ENCODE measurements around the gene GAB4. TPM values are rescaled to one million over a fixed set of nuclear protein-coding genes. Genes with fewer than 3 reads are reported as not detected.
"Not testable (repeated sequence)": the region's sequence is repeated elsewhere in the genome, so short reads cannot be mapped to it uniquely, and the experiment has no call there.

GAB4 gene
- total RNA-seq, 1 donor from 2014 or later = not detected

DNA sequence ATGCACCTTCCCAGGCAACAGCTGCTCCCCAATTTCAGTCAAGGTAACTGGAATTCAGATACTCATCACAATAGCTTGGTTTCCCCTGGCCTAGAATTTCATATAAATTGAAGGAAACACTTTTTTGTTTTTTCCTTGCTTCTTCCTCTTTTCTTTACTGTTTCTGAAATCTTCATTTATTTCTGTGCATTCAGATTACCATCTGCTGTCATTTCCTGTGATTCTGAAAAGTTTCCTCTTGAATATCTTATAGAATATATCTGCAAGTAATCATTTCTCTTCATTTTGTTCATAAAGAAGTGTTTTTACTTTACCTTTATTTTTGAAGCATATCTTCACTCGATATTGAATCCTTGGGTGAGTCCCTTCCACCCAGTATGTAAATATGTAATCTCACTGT is 85.3 kb downstream of the GAB4 start:
- Mint-ChIP-seq H3K36me3 (ENCODE audit: unreplicated experiment) (no peaks in the 10 kb centered on the region), H3K4me1 (ENCODE audit: unreplicated experiment) (no peaks in the 10 kb centered on the region), H3K4me3 (ENCODE audit: unreplicated experiment) (no peak overlapping the region), H3K27me3 (ENCODE audit: unreplicated experiment) (no peaks in the 10 kb centered on the region), H3K9me3 (ENCODE audit: unreplicated experiment) (no peaks in the 10 kb centered on the region), H3K27ac (ENCODE audit: unreplicated experiment) (no peak overlapping the region)
- TF ChIP-seq, protein P1, sequence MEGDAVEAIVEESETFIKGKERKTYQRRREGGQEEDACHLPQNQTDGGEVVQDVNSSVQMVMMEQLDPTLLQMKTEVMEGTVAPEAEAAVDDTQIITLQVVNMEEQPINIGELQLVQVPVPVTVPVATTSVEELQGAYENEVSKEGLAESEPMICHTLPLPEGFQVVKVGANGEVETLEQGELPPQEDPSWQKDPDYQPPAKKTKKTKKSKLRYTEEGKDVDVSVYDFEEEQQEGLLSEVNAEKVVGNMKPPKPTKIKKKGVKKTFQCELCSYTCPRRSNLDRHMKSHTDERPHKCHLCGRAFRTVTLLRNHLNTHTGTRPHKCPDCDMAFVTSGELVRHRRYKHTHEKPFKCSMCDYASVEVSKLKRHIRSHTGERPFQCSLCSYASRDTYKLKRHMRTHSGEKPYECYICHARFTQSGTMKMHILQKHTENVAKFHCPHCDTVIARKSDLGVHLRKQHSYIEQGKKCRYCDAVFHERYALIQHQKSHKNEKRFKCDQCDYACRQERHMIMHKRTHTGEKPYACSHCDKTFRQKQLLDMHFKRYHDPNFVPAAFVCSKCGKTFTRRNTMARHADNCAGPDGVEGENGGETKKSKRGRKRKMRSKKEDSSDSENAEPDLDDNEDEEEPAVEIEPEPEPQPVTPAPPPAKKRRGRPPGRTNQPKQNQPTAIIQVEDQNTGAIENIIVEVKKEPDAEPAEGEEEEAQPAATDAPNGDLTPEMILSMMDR (IDR thresholded peaks at IDR 0.05) = no peak
- no peak for DNase-seq (ENCODE audit: extremely low spot score, unreplicated experiment)

DNA sequence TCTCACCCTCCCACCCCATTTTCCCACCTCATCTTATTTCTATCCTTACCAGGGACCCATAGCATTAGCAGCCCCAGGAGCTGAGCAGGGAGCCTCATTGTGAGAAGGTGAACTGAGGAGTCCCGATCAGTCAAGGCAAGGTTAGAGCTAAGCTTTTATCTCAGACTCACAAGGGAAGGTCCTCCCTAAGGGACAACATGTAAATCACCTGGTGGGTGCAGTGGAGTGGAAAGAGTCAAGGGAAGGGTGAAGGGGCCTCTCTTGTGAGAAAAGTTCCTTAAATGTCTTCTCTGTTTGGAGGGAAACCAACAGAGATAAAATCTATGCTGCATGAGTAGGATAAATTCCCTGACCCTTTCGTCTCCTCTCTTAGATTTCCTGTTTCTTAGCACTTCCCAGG is 85.9 kb downstream of the GAB4 start:
- TF ChIP-seq, protein P1 (IDR thresholded peaks at IDR 0.05) = no peak
- Mint-ChIP-seq H3K36me3 (ENCODE audit: unreplicated experiment) (no peaks in the 10 kb centered on the region), H3K9me3 (ENCODE audit: unreplicated experiment) (no peaks in the 10 kb centered on the region), H3K4me1 (ENCODE audit: unreplicated experiment) (no peaks in the 10 kb centered on the region), H3K27ac (ENCODE audit: unreplicated experiment) (no peak overlapping the region), H3K4me3 (ENCODE audit: unreplicated experiment) (no peak overlapping the region), H3K27me3 (ENCODE audit: unreplicated experiment) (no peaks in the 10 kb centered on the region)
- DNase-seq (ENCODE audit: extremely low spot score, unreplicated experiment) = no peak

DNA sequence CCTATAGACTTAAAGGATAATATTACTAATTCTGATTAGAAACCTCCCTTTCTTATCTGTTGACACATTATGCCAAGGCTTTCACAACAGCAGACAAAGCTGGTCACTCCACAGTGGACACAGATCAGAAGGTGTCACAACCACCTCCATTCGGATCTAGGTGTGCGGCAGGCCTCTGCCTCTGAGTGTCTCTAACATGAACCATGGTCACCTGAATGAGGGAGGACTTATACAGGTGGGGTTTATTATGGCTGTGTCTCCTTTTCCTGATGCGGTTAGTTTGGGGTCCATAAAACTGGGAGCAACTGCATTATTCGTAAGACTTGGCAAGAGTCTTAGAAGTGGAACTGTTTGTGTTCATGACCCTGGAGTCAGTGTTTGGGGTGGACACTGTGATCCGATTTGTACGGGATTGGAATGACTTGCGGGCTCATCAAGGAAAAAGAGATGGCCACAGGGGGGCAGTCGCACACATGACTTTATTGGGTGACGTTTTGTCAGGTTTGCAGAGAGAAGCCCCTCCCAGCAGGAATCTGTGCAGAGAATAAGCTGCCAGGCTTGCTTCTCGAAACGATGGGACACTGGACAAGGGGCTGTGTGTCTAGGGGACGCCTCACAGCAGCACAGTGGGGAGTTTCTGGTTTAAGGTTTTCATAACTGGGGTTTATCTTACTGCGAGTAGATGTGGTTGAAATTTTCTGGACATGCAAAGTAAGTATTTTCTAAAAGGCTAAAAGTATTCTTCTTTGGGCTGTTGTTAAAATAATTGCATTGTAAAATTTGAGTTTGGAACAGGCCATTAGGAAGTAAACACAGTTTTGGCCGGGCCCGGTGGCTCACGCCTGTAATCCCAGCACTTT is 90.6 kb downstream of the GAB4 start:
- no peaks in the 10 kb centered on the region for H3K36me3 Mint-ChIP-seq (ENCODE audit: unreplicated experiment)
- no peak for DNase-seq (ENCODE audit: extremely low spot score, unreplicated experiment)
- H3K27ac Mint-ChIP-seq (ENCODE audit: unreplicated experiment) = no peak overlapping the region
- H3K9me3 Mint-ChIP-seq (ENCODE audit: unreplicated experiment) = no peaks in the 10 kb centered on the region
- H3K4me1 Mint-ChIP-seq (ENCODE audit: unreplicated experiment) = no peaks in the 10 kb centered on the region
- no peaks in the 10 kb centered on the region for H3K27me3 Mint-ChIP-seq (ENCODE audit: unreplicated experiment)
- H3K4me3 Mint-ChIP-seq (ENCODE audit: unreplicated experiment) = no peak overlapping the region
- TF ChIP-seq, protein P1 (IDR thresholded peaks at IDR 0.05) = peak; percentile 40

DNA sequence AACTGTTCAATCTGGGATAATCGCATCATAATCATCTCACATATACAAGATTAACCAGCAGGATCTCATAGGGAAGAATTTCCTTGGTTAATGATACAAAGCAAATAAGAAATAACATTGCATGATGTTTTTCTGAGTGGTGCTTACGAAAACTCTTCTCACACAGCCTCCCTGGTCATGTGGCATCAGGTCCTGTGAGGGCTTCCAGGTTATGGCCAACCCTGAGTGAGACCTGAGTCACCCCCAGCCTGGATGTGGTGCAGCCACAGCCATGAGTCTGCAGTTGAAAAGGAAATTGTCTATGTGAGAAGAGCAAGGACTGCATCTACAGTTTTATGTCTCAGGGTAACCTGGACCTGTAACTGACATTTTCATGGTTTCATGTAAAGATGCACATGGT is 92.3 kb downstream of the GAB4 start:
- TF ChIP-seq, protein P1 (IDR thresholded peaks at IDR 0.05) = no peak
- no peaks in the 10 kb centered on the region for H3K9me3 Mint-ChIP-seq (ENCODE audit: unreplicated experiment)

DNA sequence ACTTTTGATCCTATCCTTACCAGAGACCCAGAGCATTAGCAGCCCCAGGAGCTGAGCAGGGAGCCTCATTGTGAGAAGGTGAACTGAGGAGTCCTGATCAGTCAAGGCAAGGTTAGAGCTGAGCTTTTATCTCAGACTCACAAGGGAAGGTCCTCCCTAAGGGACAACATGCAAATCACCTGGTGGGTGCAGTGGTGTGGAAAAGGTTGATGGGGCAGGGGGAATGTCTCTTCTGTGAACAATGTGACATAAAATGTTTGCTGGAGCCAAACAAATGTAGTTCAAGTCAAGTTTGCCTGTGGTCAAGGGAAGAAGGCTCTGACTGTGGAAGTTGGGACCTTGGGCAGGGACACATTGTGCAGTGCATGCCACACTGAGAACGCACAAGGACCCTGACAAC is 93.1 kb downstream of the GAB4 start:
- H3K9me3 Mint-ChIP-seq (ENCODE audit: unreplicated experiment); H3K27ac Mint-ChIP-seq (ENCODE audit: unreplicated experiment); DNase-seq (ENCODE audit: extremely low spot score, unreplicated experiment); H3K27me3 Mint-ChIP-seq (ENCODE audit: unreplicated experiment); H3K4me3 Mint-ChIP-seq (ENCODE audit: unreplicated experiment); H3K4me1 Mint-ChIP-seq (ENCODE audit: unreplicated experiment); H3K36me3 Mint-ChIP-seq (ENCODE audit: unreplicated experiment): not testable (repeated sequence)

More for the DNA sequence above, 92.3 kb downstream of the GAB4 start:
- no peak overlapping the region for H3K27ac Mint-ChIP-seq (ENCODE audit: unreplicated experiment)
- H3K4me3 Mint-ChIP-seq (ENCODE audit: unreplicated experiment) = no peak overlapping the region
- no peaks in the 10 kb centered on the region for H3K4me1 Mint-ChIP-seq (ENCODE audit: unreplicated experiment)
- no peaks in the 10 kb centered on the region for H3K36me3 Mint-ChIP-seq (ENCODE audit: unreplicated experiment)
- no peak for DNase-seq (ENCODE audit: extremely low spot score, unreplicated experiment)
- H3K27me3 Mint-ChIP-seq (ENCODE audit: unreplicated experiment) = no peaks in the 10 kb centered on the region
